GM23338 (cell line): ENCODE data around the gene COQ10A. TPM values are rescaled to one million over a fixed set of nuclear protein-coding genes. Genes with fewer than 3 reads are reported as not detected.

ENCODE experiments used
- ATAC-seq: fragments of 200-7000 bp; cut with Tn5 transposase; 3 replicates; pipeline ENCODE4 v1.9.1; 2020
- DNase-seq: peaks from one replicate; pipeline ENCODE4 v3.0.0-alpha.2; 2015; ENCODE audit warnings: low spot score
- H2AFZ ChIP-seq: fragments of 200-600 bp; sonication (generic); 2 replicates; pipeline ENCODE4 v1.8.0; 2016; ENCODE audit warnings: antibody characterized with exemption, mild to moderate bottlenecking, moderate library complexity
- H3F3A ChIP-seq: fragments of 200-600 bp; sonication (generic); replicated peaks from 2 replicates; pipeline ENCODE4 v1.8.0; 2017; ENCODE audit warnings: antibody characterized with exemption, mixed run types, low read depth
- H3K27ac ChIP-seq: fragments of 200-600 bp; sonication (generic); 2 replicates; pipeline ENCODE4 v1.6.1; 2016; ENCODE audit warnings: low read depth
- H3K27me3 ChIP-seq: fragments of 200-600 bp; sonication (generic); 2 replicates; pipeline ENCODE4 v1.8.0; 2016; ENCODE audit warnings: mild to moderate bottlenecking, mixed run types, moderate library complexity; ENCODE audit not compliant: insufficient read depth
- H3K36me3 ChIP-seq: fragments of 200-600 bp; sonication (generic); 2 replicates; pipeline ENCODE4 v1.8.0; 2016; ENCODE audit warnings: mild to moderate bottlenecking; ENCODE audit not compliant: insufficient read depth
- H3K4me1 ChIP-seq: fragments of 200-600 bp; sonication (generic); 2 replicates; pipeline ENCODE4 v1.8.0; 2016; ENCODE audit warnings: mild to moderate bottlenecking, moderate library complexity; ENCODE audit not compliant: insufficient read depth
- H3K4me2 ChIP-seq: fragments of 200-600 bp; sonication (generic); 2 replicates; pipeline ENCODE4 v1.7.1; 2017; ENCODE audit warnings: mixed run types
- H3K4me3 ChIP-seq: fragments of 200-600 bp; sonication (generic); 2 replicates; pipeline ENCODE4 v1.6.1; 2016; ENCODE audit warnings: mixed run types
- H3K79me2 ChIP-seq: fragments of 200-600 bp; sonication (generic); replicated peaks from 2 replicates; pipeline ENCODE4 v1.8.0; 2017; ENCODE audit warnings: mild to moderate bottlenecking; ENCODE audit not compliant: insufficient read depth
- H3K9me2 ChIP-seq: fragments of 200-600 bp; sonication (generic); 2 replicates; pipeline ENCODE4 v1.8.0; 2017; ENCODE audit not compliant: insufficient read depth
- H4K20me1 ChIP-seq: fragments of 200-600 bp; sonication (generic); replicated peaks from 2 replicates; pipeline ENCODE4 v1.8.0; 2017; ENCODE audit warnings: mild to moderate bottlenecking; ENCODE audit not compliant: insufficient read depth
- H3K27ac Mint-ChIP-seq: 2 replicates; pipeline ENCODE4 v1.8.0; 2020; ENCODE audit warnings: inconsistent platforms, mild to moderate bottlenecking, moderate library complexity, mixed read lengths
- H3K27me3 Mint-ChIP-seq: 3 replicates; pipeline ENCODE4 v1.8.0; 2022; ENCODE audit warnings: low read depth, mild to moderate bottlenecking, moderate library complexity, mixed read lengths, inconsistent platforms; ENCODE audit not compliant: insufficient read depth, poor library complexity
- H3K36me3 Mint-ChIP-seq: 3 replicates; pipeline ENCODE4 v1.8.0; 2021; ENCODE audit warnings: low read depth, mild to moderate bottlenecking, inconsistent platforms, moderate library complexity, mixed read lengths
- H3K4me1 Mint-ChIP-seq: 3 replicates; pipeline ENCODE4 v1.8.0; 2020; ENCODE audit warnings: mild to moderate bottlenecking, inconsistent platforms, mixed read lengths
- H3K4me3 Mint-ChIP-seq: 3 replicates; pipeline ENCODE4 v1.8.0; 2021; ENCODE audit warnings: moderate library complexity, mild to moderate bottlenecking, inconsistent platforms, mixed read lengths
- H3K9me3 Mint-ChIP-seq: 3 replicates; pipeline ENCODE4 v1.8.0; 2020; ENCODE audit warnings: moderate library complexity, mild to moderate bottlenecking, inconsistent platforms, mixed read lengths
- CREB1 ChIP-seq: fragments of 250-450 bp; sonication (Bioruptor Pico); IDR thresholded peaks from 2 replicates; pipeline ENCODE4 v1.5.0; 2020; ENCODE audit warnings: low read depth, mild to moderate bottlenecking, moderate library complexity
- EZH2phosphoT487 ChIP-seq: fragments of 200-600 bp; sonication (generic); IDR thresholded peaks from one replicate; pipeline ENCODE4 v1.8.1; 2018; ENCODE audit warnings: antibody characterized with exemption; ENCODE audit not compliant: unreplicated experiment
- NANOG ChIP-seq: IDR thresholded peaks from 2 replicates; pipeline ENCODE4 v1.6.1; 2016; ENCODE audit warnings: antibody characterized with exemption, borderline replicate concordance
- POLR2AphosphoS5 ChIP-seq: IDR thresholded peaks from 2 replicates; pipeline ENCODE4 v1.6.1; 2016; ENCODE audit warnings: antibody characterized with exemption, low read depth
- ZNF114 ChIP-seq: fragments of 250-450 bp; sonication (Bioruptor Pico); IDR thresholded peaks from 2 replicates; pipeline ENCODE4 v1.5.0; 2020; ENCODE audit warnings: mild to moderate bottlenecking, moderate library complexity
- polyA plus RNA-seq: library from polyadenylated mRNA; unstranded; fragments of >200 nt; fragmentation: Nextera tagmentation; extraction: Ambion mirVana; gene quantifications from 2 replicates; pipeline ENCODE4 v1.2.1, GENCODE V29; 2016
- total RNA-seq: library from RNA; depleted of rRNA; stranded (reverse); fragments of >200 nt; shearing (Covaris generic); gene quantifications from 2 replicates; pipeline ENCODE4 v1.2.3, GENCODE V29; 2014
- TF ChIP-seq, protein P1 (sequence below), 2 experiments: fragments of 200-600 bp in 1 of 2; sonication (generic) in 1 of 2; conservative IDR thresholded peaks; 2 replicates each; pipeline versions ENCODE4 v1.5.1 to v1.6.1; 2016 to 2017; ENCODE audit warnings: antibody characterized with exemption in 2 of 2, low read depth in 2 of 2, mild to moderate bottlenecking in 2 of 2, moderate library complexity in 1 of 2
- TF ChIP-seq, protein P2 (sequence below): fragments of 250-450 bp; sonication (Bioruptor Pico); IDR thresholded peaks from 2 replicates; pipeline ENCODE4 v1.5.0; 2020; ENCODE audit warnings: mild to moderate bottlenecking, moderate library complexity
- TF ChIP-seq, protein P3 (sequence below): IDR thresholded peaks from 2 replicates; pipeline ENCODE4 v1.6.1; 2016; ENCODE audit warnings: antibody characterized with exemption

Gene COQ10A
- total and polyA plus RNA-seq, 2 experiments from 2014 or later, result 12.8 to 15.2 TPM

DNA sequence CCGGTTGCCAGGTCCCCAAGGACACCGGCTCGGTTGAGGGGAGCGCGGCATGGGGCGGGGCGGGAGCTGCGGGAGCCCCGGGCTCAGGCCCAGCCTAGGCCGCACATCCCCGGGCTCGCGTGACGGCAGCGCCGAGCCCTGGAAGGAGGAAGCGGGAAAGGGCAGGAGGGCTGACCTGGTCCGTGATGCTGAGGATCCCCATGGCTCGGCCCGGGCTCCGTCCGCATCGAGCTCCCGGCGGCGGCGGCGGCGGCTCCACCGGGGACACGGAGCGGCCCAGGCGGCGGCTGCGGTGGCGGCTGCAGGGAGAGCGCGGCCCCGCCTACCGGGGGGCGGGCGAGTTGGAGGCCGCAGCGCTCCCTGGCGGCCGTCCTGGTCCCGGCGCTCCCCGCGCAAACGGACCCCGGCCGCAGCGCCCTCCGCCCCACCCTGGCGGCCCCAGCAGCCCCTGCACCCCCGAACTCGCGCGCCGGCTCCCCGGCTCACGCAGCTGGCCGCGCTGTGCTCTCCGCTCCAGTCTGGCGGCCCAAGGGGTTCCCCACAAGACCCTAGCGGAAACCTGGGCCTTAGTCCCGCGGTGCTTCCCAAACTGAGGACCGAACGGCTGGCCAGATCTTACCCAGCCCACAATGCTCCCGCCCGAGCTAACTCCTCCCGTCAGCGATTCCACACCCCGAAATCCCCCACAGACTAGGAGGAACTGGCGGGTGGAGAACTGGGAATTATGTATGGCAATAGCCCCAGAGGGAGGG is 8.5 kb upstream of the COQ10A start, which contains the start of gene ANKRD52:
Gene ANKRD52 (minus strand): TSS at position 317 of the 752 bp plus-strand sequence. CDS start 115 bp downstream, at position 202.
- peaks cover 16% of the 10 kb centered on the region for H4K20me1 ChIP-seq
- DNase-seq (peak; percentile 87), ATAC-seq (peak; percentile 82)
- TF ChIP-seq POLR2AphosphoS5 (peak; percentile 63), NANOG (no peak)
- TF ChIP-seq, protein P1, sequence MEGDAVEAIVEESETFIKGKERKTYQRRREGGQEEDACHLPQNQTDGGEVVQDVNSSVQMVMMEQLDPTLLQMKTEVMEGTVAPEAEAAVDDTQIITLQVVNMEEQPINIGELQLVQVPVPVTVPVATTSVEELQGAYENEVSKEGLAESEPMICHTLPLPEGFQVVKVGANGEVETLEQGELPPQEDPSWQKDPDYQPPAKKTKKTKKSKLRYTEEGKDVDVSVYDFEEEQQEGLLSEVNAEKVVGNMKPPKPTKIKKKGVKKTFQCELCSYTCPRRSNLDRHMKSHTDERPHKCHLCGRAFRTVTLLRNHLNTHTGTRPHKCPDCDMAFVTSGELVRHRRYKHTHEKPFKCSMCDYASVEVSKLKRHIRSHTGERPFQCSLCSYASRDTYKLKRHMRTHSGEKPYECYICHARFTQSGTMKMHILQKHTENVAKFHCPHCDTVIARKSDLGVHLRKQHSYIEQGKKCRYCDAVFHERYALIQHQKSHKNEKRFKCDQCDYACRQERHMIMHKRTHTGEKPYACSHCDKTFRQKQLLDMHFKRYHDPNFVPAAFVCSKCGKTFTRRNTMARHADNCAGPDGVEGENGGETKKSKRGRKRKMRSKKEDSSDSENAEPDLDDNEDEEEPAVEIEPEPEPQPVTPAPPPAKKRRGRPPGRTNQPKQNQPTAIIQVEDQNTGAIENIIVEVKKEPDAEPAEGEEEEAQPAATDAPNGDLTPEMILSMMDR (conservative IDR thresholded peaks at IDR 0.05; ENCODE audit: low read depth in 2 of 2), result peak; percentile 39 to 72; a peak in 3 of 4 replicates
- Mint-ChIP-seq H3K27ac (peak within 1 kb of the TSS; percentile 85), H3K36me3 (peaks cover 33% of the 10 kb centered on the region), H3K4me3 (peak within 1 kb of the TSS; percentile 94), H3K27me3 (peaks cover 18% of the 10 kb centered on the region), H3K9me3 (no peaks in the 10 kb centered on the region; the same call in 1 of the 3 replicates), H3K4me1 (peaks cover 18% of the 10 kb centered on the region)
- no peaks in the 10 kb centered on the region for H3K9me2 ChIP-seq
- H3K27me3 ChIP-seq, result no peaks in the 10 kb centered on the region
- H3K79me2 ChIP-seq, result peaks cover 13% of the 10 kb centered on the region; the same call in 1 of the 2 replicates
- peak within 1 kb of the TSS; percentile 84 for H3K27ac ChIP-seq
- peak within 1 kb of the TSS; percentile 100 for H2AFZ ChIP-seq
- H3K4me1 ChIP-seq, result peaks cover 17% of the 10 kb centered on the region
- H3K4me2 ChIP-seq, result peak within 1 kb of the TSS; percentile 99
- peaks cover 32% of the 10 kb centered on the region for H3K36me3 ChIP-seq
- H3F3A ChIP-seq, result peaks cover 27% of the 10 kb centered on the region
- H3K4me3 ChIP-seq, result peak within 1 kb of the TSS; percentile 95

DNA sequence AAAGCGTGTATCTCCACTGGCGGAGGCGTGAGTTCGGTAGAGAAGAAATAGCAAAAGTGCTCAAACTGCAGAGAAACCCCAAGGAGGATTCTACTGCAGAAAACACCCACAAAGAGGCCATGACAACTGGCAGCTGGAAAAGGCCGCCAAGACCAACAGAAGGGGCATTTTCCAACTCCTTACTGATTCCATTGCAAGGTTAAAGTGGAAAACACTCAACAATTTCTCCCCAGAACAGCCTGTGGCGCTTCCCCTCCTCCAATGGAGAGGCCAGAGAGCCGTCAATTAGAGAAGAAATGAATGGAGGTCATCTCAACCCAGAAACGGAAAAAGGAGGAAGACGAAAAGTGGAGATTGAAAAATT is 7.9 kb upstream of the COQ10A start:
- H3K36me3 Mint-ChIP-seq, result peaks cover 27% of the 10 kb centered on the region
- ATAC-seq (no peak), DNase-seq (peak; percentile 35)
- peak overlapping the region; percentile 85 for H3K4me3 Mint-ChIP-seq
- peaks cover 17% of the 10 kb centered on the region for H3K4me1 ChIP-seq
- H3K27ac Mint-ChIP-seq, result no peak overlapping the region
- H3K4me2 ChIP-seq, result peak overlapping the region; percentile 99
- H3K4me3 ChIP-seq, result peak overlapping the region; percentile 95
- H3K27ac ChIP-seq, result peak overlapping the region; percentile 75; the same call in 1 of the 2 replicates
- H3K4me1 Mint-ChIP-seq, result peaks cover 18% of the 10 kb centered on the region
- peaks cover 23% of the 10 kb centered on the region for H3K27me3 Mint-ChIP-seq
- peaks cover 24% of the 10 kb centered on the region for H3F3A ChIP-seq
- peaks cover 27% of the 10 kb centered on the region for H3K36me3 ChIP-seq
- H3K27me3 ChIP-seq, result no peaks in the 10 kb centered on the region
- H4K20me1 ChIP-seq, result peaks cover 16% of the 10 kb centered on the region
- no peaks in the 10 kb centered on the region for H3K9me2 ChIP-seq
- peak overlapping the region; percentile 100 for H2AFZ ChIP-seq
- no peaks in the 10 kb centered on the region; the same call in 1 of the 3 replicates for H3K9me3 Mint-ChIP-seq
- H3K79me2 ChIP-seq, result peaks cover 13% of the 10 kb centered on the region; the same call in 1 of the 2 replicates
- TF ChIP-seq ZNF114 (CRISPR knock-in tag) (no peak), EZH2phosphoT487 (no peak), CREB1 (CRISPR knock-in tag) (no peak), POLR2AphosphoS5 (no peak)
- TF ChIP-seq, protein P2, sequence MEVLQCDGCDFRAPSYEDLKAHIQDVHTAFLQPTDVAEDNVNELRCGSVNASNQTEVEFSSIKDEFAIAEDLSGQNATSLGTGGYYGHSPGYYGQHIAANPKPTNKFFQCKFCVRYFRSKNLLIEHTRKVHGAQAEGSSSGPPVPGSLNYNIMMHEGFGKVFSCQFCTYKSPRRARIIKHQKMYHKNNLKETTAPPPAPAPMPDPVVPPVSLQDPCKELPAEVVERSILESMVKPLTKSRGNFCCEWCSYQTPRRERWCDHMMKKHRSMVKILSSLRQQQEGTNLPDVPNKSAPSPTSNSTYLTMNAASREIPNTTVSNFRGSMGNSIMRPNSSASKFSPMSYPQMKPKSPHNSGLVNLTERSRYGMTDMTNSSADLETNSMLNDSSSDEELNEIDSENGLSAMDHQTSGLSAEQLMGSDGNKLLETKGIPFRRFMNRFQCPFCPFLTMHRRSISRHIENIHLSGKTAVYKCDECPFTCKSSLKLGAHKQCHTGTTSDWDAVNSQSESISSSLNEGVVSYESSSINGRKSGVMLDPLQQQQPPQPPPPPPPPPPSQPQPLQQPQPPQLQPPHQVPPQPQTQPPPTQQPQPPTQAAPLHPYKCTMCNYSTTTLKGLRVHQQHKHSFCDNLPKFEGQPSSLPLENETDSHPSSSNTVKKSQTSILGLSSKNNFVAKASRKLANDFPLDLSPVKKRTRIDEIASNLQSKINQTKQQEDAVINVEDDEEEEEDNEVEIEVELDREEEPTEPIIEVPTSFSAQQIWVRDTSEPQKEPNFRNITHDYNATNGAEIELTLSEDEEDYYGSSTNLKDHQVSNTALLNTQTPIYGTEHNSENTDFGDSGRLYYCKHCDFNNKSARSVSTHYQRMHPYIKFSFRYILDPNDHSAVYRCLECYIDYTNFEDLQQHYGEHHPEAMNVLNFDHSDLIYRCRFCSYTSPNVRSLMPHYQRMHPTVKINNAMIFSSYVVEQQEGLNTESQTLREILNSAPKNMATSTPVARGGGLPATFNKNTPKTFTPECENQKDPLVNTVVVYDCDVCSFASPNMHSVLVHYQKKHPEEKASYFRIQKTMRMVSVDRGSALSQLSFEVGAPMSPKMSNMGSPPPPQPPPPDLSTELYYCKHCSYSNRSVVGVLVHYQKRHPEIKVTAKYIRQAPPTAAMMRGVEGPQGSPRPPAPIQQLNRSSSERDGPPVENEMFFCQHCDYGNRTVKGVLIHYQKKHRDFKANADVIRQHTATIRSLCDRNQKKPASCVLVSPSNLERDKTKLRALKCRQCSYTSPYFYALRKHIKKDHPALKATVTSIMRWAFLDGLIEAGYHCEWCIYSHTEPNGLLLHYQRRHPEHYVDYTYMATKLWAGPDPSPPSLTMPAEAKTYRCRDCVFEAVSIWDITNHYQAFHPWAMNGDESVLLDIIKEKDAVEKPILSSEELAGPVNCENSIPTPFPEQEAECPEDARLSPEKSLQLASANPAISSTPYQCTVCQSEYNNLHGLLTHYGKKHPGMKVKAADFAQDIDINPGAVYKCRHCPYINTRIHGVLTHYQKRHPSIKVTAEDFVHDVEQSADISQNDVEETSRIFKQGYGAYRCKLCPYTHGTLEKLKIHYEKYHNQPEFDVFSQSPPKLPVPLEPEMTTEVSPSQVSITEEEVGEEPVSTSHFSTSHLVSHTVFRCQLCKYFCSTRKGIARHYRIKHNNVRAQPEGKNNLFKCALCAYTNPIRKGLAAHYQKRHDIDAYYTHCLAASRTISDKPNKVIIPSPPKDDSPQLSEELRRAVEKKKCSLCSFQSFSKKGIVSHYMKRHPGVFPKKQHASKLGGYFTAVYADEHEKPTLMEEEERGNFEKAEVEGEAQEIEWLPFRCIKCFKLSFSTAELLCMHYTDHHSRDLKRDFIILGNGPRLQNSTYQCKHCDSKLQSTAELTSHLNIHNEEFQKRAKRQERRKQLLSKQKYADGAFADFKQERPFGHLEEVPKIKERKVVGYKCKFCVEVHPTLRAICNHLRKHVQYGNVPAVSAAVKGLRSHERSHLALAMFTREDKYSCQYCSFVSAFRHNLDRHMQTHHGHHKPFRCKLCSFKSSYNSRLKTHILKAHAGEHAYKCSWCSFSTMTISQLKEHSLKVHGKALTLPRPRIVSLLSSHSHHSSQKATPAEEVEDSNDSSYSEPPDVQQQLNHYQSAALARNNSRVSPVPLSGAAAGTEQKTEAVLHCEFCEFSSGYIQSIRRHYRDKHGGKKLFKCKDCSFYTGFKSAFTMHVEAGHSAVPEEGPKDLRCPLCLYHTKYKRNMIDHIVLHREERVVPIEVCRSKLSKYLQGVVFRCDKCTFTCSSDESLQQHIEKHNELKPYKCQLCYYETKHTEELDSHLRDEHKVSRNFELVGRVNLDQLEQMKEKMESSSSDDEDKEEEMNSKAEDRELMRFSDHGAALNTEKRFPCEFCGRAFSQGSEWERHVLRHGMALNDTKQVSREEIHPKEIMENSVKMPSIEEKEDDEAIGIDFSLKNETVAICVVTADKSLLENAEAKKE, result no peak
- TF ChIP-seq, protein P1 (conservative IDR thresholded peaks at IDR 0.05; ENCODE audit: low read depth in 2 of 2), result no peak
- TF ChIP-seq, protein P3, sequence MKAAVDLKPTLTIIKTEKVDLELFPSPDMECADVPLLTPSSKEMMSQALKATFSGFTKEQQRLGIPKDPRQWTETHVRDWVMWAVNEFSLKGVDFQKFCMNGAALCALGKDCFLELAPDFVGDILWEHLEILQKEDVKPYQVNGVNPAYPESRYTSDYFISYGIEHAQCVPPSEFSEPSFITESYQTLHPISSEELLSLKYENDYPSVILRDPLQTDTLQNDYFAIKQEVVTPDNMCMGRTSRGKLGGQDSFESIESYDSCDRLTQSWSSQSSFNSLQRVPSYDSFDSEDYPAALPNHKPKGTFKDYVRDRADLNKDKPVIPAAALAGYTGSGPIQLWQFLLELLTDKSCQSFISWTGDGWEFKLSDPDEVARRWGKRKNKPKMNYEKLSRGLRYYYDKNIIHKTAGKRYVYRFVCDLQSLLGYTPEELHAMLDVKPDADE, result no peak
